DOHH2 (cell line): ENCODE data around the gene FRMD4B.

Experiments used
- H3F3A ChIP-seq: fragments of 200-600 bp; sonication (generic), shearing (Covaris generic); 2 replicates; pipeline ENCODE4 v1.6.0; 2016; ENCODE audit warnings: antibody characterized with exemption, mild to moderate bottlenecking; ENCODE audit not compliant: control insufficient read depth, insufficient read depth
- H3K27ac ChIP-seq: fragments of 200-600 bp; sonication (generic); 2 replicates; pipeline ENCODE4 v1.5.1; 2014; ENCODE audit warnings: low read depth, mild to moderate bottlenecking, low read length, moderate library complexity
- H3K27me3 ChIP-seq: fragments of 200-600 bp; sonication (generic); 2 replicates; pipeline ENCODE4 v1.6.1; 2014; ENCODE audit warnings: mild to moderate bottlenecking, low read length, mixed read lengths; ENCODE audit not compliant: control insufficient read depth
- H3K36me3 ChIP-seq: fragments of 200-600 bp; sonication (generic); 2 replicates; pipeline ENCODE4 v1.6.1; 2014; ENCODE audit warnings: mild to moderate bottlenecking, low read length, moderate library complexity, mixed read lengths; ENCODE audit not compliant: control insufficient read depth
- H3K4me1 ChIP-seq: fragments of 200-600 bp; sonication (generic); 2 replicates; pipeline ENCODE4 v1.6.1; 2014; ENCODE audit warnings: mild to moderate bottlenecking, low read length, mixed read lengths; ENCODE audit not compliant: control insufficient read depth
- H3K4me2 ChIP-seq: fragments of 200-600 bp; sonication (generic); 2 replicates; pipeline ENCODE4 v1.6.0; 2014; ENCODE audit warnings: mild to moderate bottlenecking, low read length, moderate library complexity
- H3K4me3 ChIP-seq: fragments of 200-600 bp; sonication (generic); 2 replicates; pipeline ENCODE4 v1.5.1; 2014; ENCODE audit warnings: mild to moderate bottlenecking, low read length, mixed read lengths
- H3K79me2 ChIP-seq: fragments of 200-600 bp; sonication (generic); 2 replicates; pipeline ENCODE4 v1.6.1; 2014; ENCODE audit warnings: mild to moderate bottlenecking, low read length, mixed read lengths; ENCODE audit not compliant: control insufficient read depth
- H3K9me2 ChIP-seq: fragments of 200-600 bp; sonication (generic); replicated peaks from 2 replicates; pipeline ENCODE4 v1.6.1; 2014; ENCODE audit warnings: mild to moderate bottlenecking, low read length, mixed read lengths; ENCODE audit not compliant: control insufficient read depth
- H3K9me3 ChIP-seq: fragments of 200-600 bp; sonication (generic); 2 replicates; pipeline ENCODE4 v1.6.1; 2014; ENCODE audit warnings: antibody characterized with exemption, low read length, mixed read lengths; ENCODE audit not compliant: control insufficient read depth, insufficient read depth
- H4K20me1 ChIP-seq: fragments of 200-600 bp; sonication (generic); 2 replicates; pipeline ENCODE4 v1.6.0; 2014; ENCODE audit warnings: low read depth, mild to moderate bottlenecking, antibody characterized with exemption, low read length, moderate library complexity; ENCODE audit not compliant: control insufficient read depth, insufficient read depth
- EZH2phosphoT487 ChIP-seq: fragments of 200-600 bp; sonication (generic); IDR thresholded peaks from 2 replicates; pipeline ENCODE4 v1.6.1; 2017; ENCODE audit warnings: borderline replicate concordance, mild to moderate bottlenecking, antibody characterized with exemption, low read length, moderate library complexity, mixed read lengths
- TF ChIP-seq, protein P1 (sequence below): fragments of 200-600 bp; sonication (generic); IDR thresholded peaks from one replicate; pipeline ENCODE4 v1.5.1; 2014; ENCODE audit warnings: antibody characterized with exemption, mild to moderate bottlenecking, low read depth, low read length; ENCODE audit not compliant: poor library complexity, severe bottlenecking

FRMD4B gene

DNA sequence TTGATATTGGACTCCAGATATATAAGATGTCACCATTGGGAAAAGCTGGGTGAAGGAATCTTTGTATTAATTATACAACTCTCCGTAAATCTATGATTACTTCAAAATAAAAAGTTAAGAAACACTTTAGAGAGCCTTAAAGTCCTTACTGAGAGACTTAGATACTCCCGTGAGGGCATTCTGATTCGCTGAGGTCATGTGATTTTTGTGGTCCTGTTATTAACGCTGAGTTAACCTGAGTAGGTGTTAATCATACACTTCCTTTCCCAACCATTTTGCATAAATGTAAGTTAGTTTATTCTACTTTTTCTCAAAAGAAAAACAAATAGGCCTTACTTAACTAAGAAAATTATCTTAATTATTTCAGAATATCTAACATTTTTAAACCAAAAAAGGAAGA lies 196.4 kb downstream of the FRMD4B start:
- Histone ChIP-seq H3F3A (no peaks in the 10 kb centered on the region), H3K4me2 (no peak overlapping the region), H3K36me3 (no peaks in the 10 kb centered on the region), H4K20me1 (no peaks in the 10 kb centered on the region), H3K79me2 (no peaks in the 10 kb centered on the region), H3K9me3 (no peaks in the 10 kb centered on the region), H3K4me1 (no peaks in the 10 kb centered on the region), H3K9me2 (no peaks in the 10 kb centered on the region), H3K27me3 (no peaks in the 10 kb centered on the region), H3K27ac (no peak overlapping the region), H3K4me3 (no peak overlapping the region)
- TF ChIP-seq, protein P1, sequence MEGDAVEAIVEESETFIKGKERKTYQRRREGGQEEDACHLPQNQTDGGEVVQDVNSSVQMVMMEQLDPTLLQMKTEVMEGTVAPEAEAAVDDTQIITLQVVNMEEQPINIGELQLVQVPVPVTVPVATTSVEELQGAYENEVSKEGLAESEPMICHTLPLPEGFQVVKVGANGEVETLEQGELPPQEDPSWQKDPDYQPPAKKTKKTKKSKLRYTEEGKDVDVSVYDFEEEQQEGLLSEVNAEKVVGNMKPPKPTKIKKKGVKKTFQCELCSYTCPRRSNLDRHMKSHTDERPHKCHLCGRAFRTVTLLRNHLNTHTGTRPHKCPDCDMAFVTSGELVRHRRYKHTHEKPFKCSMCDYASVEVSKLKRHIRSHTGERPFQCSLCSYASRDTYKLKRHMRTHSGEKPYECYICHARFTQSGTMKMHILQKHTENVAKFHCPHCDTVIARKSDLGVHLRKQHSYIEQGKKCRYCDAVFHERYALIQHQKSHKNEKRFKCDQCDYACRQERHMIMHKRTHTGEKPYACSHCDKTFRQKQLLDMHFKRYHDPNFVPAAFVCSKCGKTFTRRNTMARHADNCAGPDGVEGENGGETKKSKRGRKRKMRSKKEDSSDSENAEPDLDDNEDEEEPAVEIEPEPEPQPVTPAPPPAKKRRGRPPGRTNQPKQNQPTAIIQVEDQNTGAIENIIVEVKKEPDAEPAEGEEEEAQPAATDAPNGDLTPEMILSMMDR, result no peak
- no peak for TF ChIP-seq EZH2phosphoT487

DNA sequence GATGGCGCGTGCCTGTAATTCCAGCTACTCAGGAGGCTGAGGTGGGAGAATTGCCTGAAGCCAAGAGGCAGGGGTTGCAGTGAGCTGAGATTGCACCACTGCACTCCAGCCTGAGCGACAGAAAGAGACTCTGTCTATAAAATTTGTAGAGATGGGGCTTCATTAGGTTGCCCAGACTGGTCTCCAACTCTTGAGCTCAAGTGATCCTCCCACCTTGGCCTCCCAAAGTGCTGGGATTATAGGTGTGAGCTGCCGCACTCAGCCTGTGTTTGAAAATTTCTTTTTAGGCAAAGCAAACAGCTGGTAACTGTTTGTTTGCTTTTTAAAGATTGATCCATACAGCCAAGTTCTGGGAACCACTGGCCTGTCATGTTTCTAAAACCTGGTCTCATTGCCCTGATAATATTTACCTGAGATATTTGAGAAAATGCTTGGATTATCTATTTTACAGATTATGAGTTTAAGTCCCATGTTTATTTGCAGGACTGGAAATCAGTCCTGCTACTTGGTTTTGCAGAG lies 199.3 kb downstream of the FRMD4B start:
- Histone ChIP-seq H3K9me3 (no peaks in the 10 kb centered on the region), H3K4me3 (no peak overlapping the region)

DNA sequence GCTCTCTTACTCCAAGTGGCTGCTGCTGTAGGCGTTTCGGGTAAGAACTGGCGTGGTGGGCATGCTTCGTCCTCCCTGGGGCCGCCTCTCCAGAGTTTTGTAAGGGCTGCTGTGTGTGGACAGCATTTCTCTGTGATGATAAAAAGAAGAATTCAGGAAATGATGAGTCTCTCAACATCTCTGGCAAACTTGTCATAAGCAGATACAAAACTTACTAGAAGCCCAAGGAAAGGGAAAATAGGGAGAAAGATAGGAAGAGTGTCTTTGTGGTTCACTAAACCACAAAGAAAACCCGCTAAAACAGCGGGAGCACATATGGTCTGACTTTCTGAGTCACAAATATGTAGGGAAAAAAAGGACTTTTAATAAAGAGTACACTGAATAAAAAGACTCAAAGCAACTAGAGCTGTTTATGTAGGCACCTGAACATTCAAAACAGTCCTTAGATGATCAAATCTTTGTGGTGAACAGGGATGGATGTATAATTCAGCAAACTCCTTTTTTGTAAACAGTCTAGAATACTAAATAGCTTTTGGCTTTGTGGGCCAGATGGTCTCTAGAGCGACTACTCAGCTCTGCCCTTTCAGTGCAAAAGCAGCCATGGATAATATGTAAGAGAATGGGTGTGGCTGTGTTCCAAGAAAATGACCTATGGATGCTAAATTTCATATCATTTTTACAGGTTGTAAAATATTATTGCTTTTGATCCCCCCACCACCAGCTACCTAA lies 203.1 kb downstream of the FRMD4B start:
- Histone ChIP-seq H3K9me3 (no peaks in the 10 kb centered on the region), H3K4me2 (no peak overlapping the region), H3K27me3 (no peaks in the 10 kb centered on the region), H3F3A (no peaks in the 10 kb centered on the region), H3K4me3 (no peak overlapping the region), H3K79me2 (no peaks in the 10 kb centered on the region), H3K27ac (no peak overlapping the region), H4K20me1 (no peaks in the 10 kb centered on the region), H3K4me1 (no peaks in the 10 kb centered on the region), H3K36me3 (no peaks in the 10 kb centered on the region), H3K9me2 (no peaks in the 10 kb centered on the region)
- no peak for TF ChIP-seq EZH2phosphoT487

More for the DNA sequence above, 199.3 kb downstream of the FRMD4B start:
- H3K4me1 ChIP-seq, result no peaks in the 10 kb centered on the region
- H3K27me3 ChIP-seq, result no peaks in the 10 kb centered on the region
- no peak overlapping the region for H3K4me2 ChIP-seq
- TF ChIP-seq, protein P1, result no peak
- TF ChIP-seq EZH2phosphoT487, result no peak
- H3K36me3 ChIP-seq, result no peaks in the 10 kb centered on the region
- H3K79me2 ChIP-seq, result no peaks in the 10 kb centered on the region
- H3K9me2 ChIP-seq, result no peaks in the 10 kb centered on the region
- no peak overlapping the region for H3K27ac ChIP-seq
- no peaks in the 10 kb centered on the region for H4K20me1 ChIP-seq
- H3F3A ChIP-seq, result no peaks in the 10 kb centered on the region

DNA sequence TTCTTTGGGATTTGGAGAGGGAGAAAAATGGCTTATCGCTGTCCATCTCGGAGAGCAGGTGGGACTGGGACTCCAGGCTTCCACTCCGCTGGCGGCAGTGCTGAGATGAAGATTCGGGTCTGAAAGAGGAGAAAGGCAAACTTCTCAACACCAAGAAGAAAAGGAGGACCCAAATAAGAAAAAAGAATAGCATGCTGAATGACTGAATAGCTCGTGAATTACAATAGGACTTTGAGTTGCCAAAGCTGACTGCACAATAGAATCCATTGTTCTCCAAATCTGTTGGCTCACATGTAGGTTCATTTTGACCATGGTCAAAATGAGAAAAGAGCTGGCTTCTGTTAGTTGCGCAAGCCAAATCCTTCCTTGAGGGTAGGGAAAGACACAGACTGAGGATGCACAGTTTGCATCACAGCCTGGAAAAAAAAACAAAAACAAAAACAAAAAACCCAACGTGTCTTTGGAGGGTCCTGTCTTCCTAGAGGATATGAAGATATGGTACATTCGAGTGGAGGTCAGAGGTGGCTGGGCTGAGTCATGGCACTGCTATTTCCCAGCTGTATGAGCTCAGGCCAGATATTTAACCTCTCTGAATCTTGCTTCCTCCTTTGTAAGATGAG lies 204.2 kb downstream of the FRMD4B start:
- no peak overlapping the region for H3K27ac ChIP-seq
- no peaks in the 10 kb centered on the region for H3K27me3 ChIP-seq
- H3F3A ChIP-seq, result no peaks in the 10 kb centered on the region
- H3K4me2 ChIP-seq, result no peak overlapping the region
- no peak overlapping the region for H3K4me3 ChIP-seq
- H3K4me1 ChIP-seq, result no peaks in the 10 kb centered on the region
- no peaks in the 10 kb centered on the region for H3K36me3 ChIP-seq
- H3K9me2 ChIP-seq, result no peaks in the 10 kb centered on the region
- TF ChIP-seq, protein P1, result no peak
- no peak for TF ChIP-seq EZH2phosphoT487
- no peaks in the 10 kb centered on the region for H3K9me3 ChIP-seq
- H4K20me1 ChIP-seq, result no peaks in the 10 kb centered on the region
- no peaks in the 10 kb centered on the region for H3K79me2 ChIP-seq
